CD4-positive, CD25-positive, alpha-beta regulatory T cell (primary cell): ENCODE results near the gene TRIM67. TPM values are rescaled to one million over a fixed set of nuclear protein-coding genes. Genes with fewer than 3 reads are reported as not detected.
"Not testable (repeated sequence)": the region's sequence is repeated elsewhere in the genome, so short reads cannot be mapped to it uniquely, and the experiment has no call there.

Experiments used
- ATAC-seq, 2 donors: fragments of 150-1000 bp; cut with Tn5 transposase; one replicate each; pipeline ENCODE4 v1.10.0; 2021; ENCODE audit warnings: low read depth in 2 of 2, moderate number of reproducible peaks in 2 of 2, moderate library complexity in 1 of 2
- DNase-seq, 3 donors: peaks; one replicate each; pipeline versions ENCODE4 v3.0.0 to v3.0.0-alpha.2; 2012 to 2022; ENCODE audit warnings: mixed read lengths in 1 of 3
- H3K27ac ChIP-seq: one replicate; pipeline ENCODE4 v1.7.0; 2013; ENCODE audit warnings: mild to moderate bottlenecking, low read length; ENCODE audit not compliant: insufficient read depth, poor library complexity, severe bottlenecking
- H3K27me3 ChIP-seq: one replicate; pipeline ENCODE4 v1.7.0; 2013; ENCODE audit warnings: low read length; ENCODE audit not compliant: control insufficient read depth, insufficient read depth
- H3K36me3 ChIP-seq: one replicate; pipeline ENCODE4 v1.7.0; 2013; ENCODE audit warnings: mild to moderate bottlenecking, low read length, moderate library complexity; ENCODE audit not compliant: control insufficient read depth, insufficient read depth
- H3K4me1 ChIP-seq: 2 replicates; pipeline ENCODE4 v1.7.0; 2013; ENCODE audit warnings: mild to moderate bottlenecking, low read length; ENCODE audit not compliant: insufficient read depth, control insufficient read depth, poor library complexity, severe bottlenecking
- H3K4me3 ChIP-seq: one replicate; pipeline ENCODE4 v1.7.0; 2013; ENCODE audit warnings: low read depth, mild to moderate bottlenecking, low read length, moderate library complexity
- H3K9me3 ChIP-seq, 2 experiments: 1 replicate in 1 of 2; 2 replicates in 1 of 2; pipeline ENCODE4 v1.7.0; 2013; ENCODE audit warnings: low read length in 2 of 2, mild to moderate bottlenecking in 1 of 2, moderate library complexity in 1 of 2; ENCODE audit not compliant: control insufficient read depth in 2 of 2
- H3K27ac Mint-ChIP-seq, 3 donors: one replicate each; pipeline ENCODE4 v1.8.0; 2020 to 2022; ENCODE audit warnings: mild to moderate bottlenecking in 3 of 3, mixed read lengths in 3 of 3, moderate library complexity in 2 of 3
- H3K27me3 Mint-ChIP-seq: one replicate; pipeline ENCODE4 v1.8.0; 2022; ENCODE audit warnings: mild to moderate bottlenecking, mixed read lengths
- H3K36me3 Mint-ChIP-seq: one replicate; pipeline ENCODE4 v1.8.0; 2020; ENCODE audit warnings: mixed read lengths
- H3K4me1 Mint-ChIP-seq, 4 donors: one replicate each; pipeline ENCODE4 v1.8.0; 2020 to 2022; ENCODE audit warnings: mixed read lengths in 4 of 4, mild to moderate bottlenecking in 1 of 4
- H3K4me3 Mint-ChIP-seq, 4 donors: one replicate each; pipeline ENCODE4 v1.8.0; 2020 to 2022; ENCODE audit warnings: mild to moderate bottlenecking in 4 of 4, mixed read lengths in 4 of 4, moderate library complexity in 3 of 4
- H3K9me3 Mint-ChIP-seq, 7 donors: one replicate each; pipeline ENCODE4 v1.8.0; 2020 to 2022; ENCODE audit warnings: mixed read lengths in 7 of 7, mild to moderate bottlenecking in 3 of 7, moderate library complexity in 2 of 7
- polyA plus RNA-seq, 4 donors: library from polyadenylated mRNA; unstranded; fragments of 300-500 nt; fragmentation: Illumina TruSeq; gene quantifications; one replicate each; pipeline ENCODE4 v1.2.3, GENCODE V29; 2021
- total RNA-seq: library from RNA; stranded (reverse); gene quantifications from one replicate; pipeline ENCODE4 v1.2.3, GENCODE V29; 2022

Gene TRIM67
- total and polyA plus RNA-seq, 5 donors from 2014 or later, result not detected

DNA sequence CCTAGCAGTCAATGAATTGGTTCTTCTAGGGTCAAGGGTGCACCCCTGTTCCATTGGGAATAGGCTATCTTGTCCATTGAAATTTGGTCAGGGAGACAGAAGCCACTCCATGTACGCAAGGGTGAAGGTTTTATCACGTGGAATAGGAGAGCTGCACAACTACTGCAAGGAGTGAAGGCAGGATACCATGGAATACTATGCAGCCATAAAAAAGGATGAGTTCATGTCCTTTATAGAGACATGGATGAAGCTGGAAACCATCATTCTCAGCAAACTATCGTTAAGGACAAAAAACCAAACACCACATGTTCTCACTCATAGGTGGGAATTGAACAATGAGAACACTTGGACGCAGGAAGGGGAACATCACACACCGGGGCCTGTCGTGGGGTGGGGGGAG is 34.8 kb upstream of the TRIM67 start:
- H3K4me3 ChIP-seq, H3K4me3 Mint-ChIP-seq, H3K4me1 ChIP-seq, H3K9me3 Mint-ChIP-seq, H3K36me3 ChIP-seq, H3K27ac ChIP-seq, H3K4me1 Mint-ChIP-seq, DNase-seq, H3K36me3 Mint-ChIP-seq, H3K27me3 ChIP-seq, ATAC-seq, H3K27me3 Mint-ChIP-seq, H3K9me3 ChIP-seq, H3K27ac Mint-ChIP-seq: not testable (repeated sequence)

DNA sequence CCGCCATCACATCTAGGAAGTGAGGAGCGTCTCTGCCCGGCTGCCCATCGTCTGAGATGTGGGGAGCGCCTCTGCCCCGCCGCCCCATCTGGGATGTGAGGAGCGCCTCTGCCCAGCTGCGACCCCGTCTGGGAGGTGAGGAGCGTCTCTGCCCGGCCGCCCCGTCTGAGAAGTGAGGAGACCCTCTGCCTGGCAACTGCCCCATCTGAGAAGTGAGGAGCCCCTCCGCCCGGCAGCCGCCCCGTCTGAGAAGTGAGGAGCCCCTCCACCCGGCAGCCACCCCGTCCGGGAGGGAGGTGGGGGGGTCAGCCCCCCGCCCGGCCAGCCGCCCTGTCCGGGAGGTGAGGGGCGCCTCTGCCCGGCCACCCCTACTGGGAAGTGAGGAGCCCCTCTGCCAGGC is 33.4 kb upstream of the TRIM67 start:
- H3K27ac Mint-ChIP-seq, DNase-seq, H3K36me3 ChIP-seq, H3K9me3 Mint-ChIP-seq, H3K27ac ChIP-seq, H3K27me3 Mint-ChIP-seq, H3K4me1 ChIP-seq, H3K4me3 Mint-ChIP-seq, H3K4me3 ChIP-seq, H3K9me3 ChIP-seq, ATAC-seq, H3K27me3 ChIP-seq, H3K36me3 Mint-ChIP-seq, H3K4me1 Mint-ChIP-seq: not testable (repeated sequence)

DNA sequence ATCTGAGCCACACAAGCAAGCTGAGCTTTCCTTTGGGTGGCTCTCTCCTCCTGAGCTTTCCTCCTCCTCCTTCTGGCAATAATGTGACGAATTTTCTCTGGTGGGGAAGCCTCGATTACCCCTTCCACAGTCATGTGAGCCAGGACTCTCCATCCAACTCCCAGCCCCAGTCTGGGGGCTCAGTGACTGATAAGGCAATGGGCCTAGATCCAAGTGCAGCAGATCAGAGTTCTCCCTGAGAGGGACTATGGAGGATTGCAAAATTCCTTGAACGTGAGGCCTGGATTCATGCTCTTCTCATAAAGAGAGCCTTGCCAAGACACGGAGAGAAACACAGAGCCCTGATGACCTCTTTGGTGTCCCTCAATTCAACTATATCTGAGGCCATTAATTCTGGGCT is 31.3 kb upstream of the TRIM67 start:
- H3K27ac ChIP-seq, result no peak overlapping the region
- no peaks in the 10 kb centered on the region for H3K36me3 ChIP-seq
- Mint-ChIP-seq H3K36me3 (no peaks in the 10 kb centered on the region), H3K4me3 (no peak overlapping the region), H3K9me3 (peaks cover 0 to 5% (median 0%) of the 10 kb centered on the region in 7 donors), H3K27ac (no peak overlapping the region), H3K4me1 (no peaks in the 10 kb centered on the region), H3K27me3 (peaks cover 5% of the 10 kb centered on the region)
- no peaks in the 10 kb centered on the region for H3K4me1 ChIP-seq
- DNase-seq (no peak), ATAC-seq (no peak)
- H3K9me3 ChIP-seq, result no peaks in the 10 kb centered on the region
- no peak overlapping the region for H3K4me3 ChIP-seq
- H3K27me3 ChIP-seq, result no peaks in the 10 kb centered on the region

DNA sequence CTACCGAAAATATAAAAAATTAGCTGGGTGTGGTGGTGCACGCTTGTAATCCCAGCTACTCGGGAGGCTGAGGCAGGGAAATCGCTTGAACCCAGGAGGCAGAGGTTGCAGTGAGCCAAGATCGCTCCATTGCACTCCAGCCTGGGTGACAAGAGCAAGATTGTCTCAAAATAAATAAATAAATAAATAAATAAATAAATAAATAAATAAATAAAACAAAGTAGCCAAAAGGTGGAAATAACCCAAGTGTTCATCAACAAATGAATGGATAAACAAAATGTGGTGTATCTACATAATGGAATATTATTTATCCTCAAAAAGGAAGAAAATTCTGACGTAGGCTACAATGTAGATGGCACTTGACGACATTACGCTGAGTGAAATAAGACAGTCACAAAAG is 29.3 kb upstream of the TRIM67 start:
- H3K27ac Mint-ChIP-seq, H3K4me3 Mint-ChIP-seq, H3K27ac ChIP-seq, DNase-seq, ATAC-seq, H3K9me3 ChIP-seq, H3K27me3 Mint-ChIP-seq, H3K4me1 ChIP-seq, H3K4me1 Mint-ChIP-seq, H3K36me3 Mint-ChIP-seq, H3K4me3 ChIP-seq, H3K36me3 ChIP-seq, H3K27me3 ChIP-seq, H3K9me3 Mint-ChIP-seq: not testable (repeated sequence)

DNA sequence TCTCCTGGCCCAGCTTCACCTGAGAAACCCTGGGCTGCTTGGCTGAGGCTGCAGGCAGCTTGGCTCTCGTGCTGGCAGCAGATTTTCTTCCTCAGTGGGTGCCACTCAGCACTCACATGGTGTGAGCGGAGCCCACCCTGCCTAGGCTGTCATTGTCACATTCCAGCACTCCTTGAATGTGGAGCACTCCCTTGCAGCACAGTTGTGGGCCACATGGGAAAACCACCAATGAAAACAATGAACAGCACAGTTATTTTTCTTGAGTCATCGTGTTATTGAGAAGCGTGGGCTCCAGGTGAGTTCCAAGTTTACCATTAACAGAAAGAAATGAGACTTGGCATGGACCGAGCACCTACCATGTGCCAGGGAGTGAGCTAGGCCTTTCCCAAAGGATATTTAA is 27.2 kb upstream of the TRIM67 start:
- Histone ChIP-seq H3K4me1 (no peaks in the 10 kb centered on the region), H3K4me3 (no peak overlapping the region), H3K36me3 (no peaks in the 10 kb centered on the region), H3K27ac (no peak overlapping the region), H3K27me3 (no peaks in the 10 kb centered on the region), H3K9me3 (no peaks in the 10 kb centered on the region)
- no peaks in the 10 kb centered on the region for H3K36me3 Mint-ChIP-seq
- no peaks in the 10 kb centered on the region for H3K4me1 Mint-ChIP-seq
- DNase-seq (no peak), ATAC-seq (no peak)
- peaks cover 5% of the 10 kb centered on the region for H3K27me3 Mint-ChIP-seq
- H3K27ac Mint-ChIP-seq, result no peak overlapping the region
- no peak overlapping the region for H3K4me3 Mint-ChIP-seq
- no peaks in the 10 kb centered on the region for H3K9me3 Mint-ChIP-seq

DNA sequence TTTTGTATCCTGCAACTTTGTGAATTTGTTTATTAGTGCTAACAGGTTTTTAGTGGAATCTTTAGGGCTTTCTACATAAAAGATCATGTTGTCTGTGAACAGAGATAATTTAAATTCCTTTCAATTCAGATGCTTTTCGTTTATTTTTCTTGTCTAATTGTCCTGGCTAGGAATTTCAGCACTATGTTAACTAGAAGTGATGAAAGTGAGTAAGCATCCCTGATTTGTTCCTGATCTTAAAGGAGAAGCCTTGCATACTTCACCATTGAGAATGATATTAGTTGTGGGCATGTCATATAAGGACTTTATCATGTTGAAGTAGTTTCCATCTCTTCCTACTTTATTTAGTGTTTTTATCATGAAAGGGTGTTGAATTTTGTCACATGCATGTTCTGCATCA is 23.6 kb upstream of the TRIM67 start:
- DNase-seq, result no peak
- Mint-ChIP-seq H3K27me3 (peaks cover 10% of the 10 kb centered on the region), H3K4me3 (no peak overlapping the region), H3K27ac (no peak overlapping the region), H3K4me1 (no peaks in the 10 kb centered on the region), H3K9me3 (peaks cover 0 to 3% (median 0%) of the 10 kb centered on the region in 7 donors), H3K36me3 (no peaks in the 10 kb centered on the region)
- ATAC-seq, result no peak
- H3K36me3 ChIP-seq, result no peaks in the 10 kb centered on the region
- H3K27ac ChIP-seq, result no peak overlapping the region
- no peaks in the 10 kb centered on the region for H3K4me1 ChIP-seq
- H3K4me3 ChIP-seq, result no peak overlapping the region
- peaks cover 5% of the 10 kb centered on the region for H3K27me3 ChIP-seq
- H3K9me3 ChIP-seq, result no peaks in the 10 kb centered on the region

DNA sequence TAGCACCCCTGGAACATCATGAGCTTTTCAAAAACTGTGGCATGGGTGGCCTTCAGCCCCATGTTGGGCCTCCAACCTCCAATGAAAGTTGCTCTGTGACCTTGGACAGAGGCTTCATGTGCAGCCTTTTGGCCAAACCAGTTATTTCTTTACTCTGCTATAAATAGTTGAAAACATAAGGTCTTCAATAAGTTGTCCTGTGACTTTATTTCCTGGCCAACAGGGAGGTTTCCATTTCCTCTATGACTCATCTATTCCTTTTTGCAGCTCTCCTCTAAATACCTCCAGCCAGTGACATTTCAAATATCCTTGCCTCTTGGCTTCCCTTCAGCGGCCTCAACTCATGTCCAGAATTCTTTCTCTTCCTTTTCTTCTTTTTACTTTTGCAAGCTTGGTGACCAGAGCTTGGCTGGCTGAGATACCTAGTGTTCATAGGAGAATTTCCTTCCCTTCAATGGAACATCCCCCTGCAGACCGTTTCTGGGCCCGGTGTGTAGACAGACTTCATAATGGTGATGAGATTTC is 22.7 kb upstream of the TRIM67 start:
- H3K4me1 Mint-ChIP-seq, result no peaks in the 10 kb centered on the region
- DNase-seq, result no peak
- H3K36me3 Mint-ChIP-seq, result no peaks in the 10 kb centered on the region
- no peak overlapping the region for H3K27ac ChIP-seq
- H3K9me3 ChIP-seq, result no peaks in the 10 kb centered on the region
- no peak overlapping the region for H3K27ac Mint-ChIP-seq
- peaks cover 5% of the 10 kb centered on the region for H3K27me3 ChIP-seq
- H3K27me3 Mint-ChIP-seq, result peaks cover 6% of the 10 kb centered on the region
- ATAC-seq, result no peak
- no peak overlapping the region for H3K4me3 Mint-ChIP-seq
- H3K36me3 ChIP-seq, result no peaks in the 10 kb centered on the region
- no peak overlapping the region for H3K4me3 ChIP-seq
- peaks cover 0 to 8% (median 0%) of the 10 kb centered on the region in 7 donors for H3K9me3 Mint-ChIP-seq
- H3K4me1 ChIP-seq, result no peaks in the 10 kb centered on the region

DNA sequence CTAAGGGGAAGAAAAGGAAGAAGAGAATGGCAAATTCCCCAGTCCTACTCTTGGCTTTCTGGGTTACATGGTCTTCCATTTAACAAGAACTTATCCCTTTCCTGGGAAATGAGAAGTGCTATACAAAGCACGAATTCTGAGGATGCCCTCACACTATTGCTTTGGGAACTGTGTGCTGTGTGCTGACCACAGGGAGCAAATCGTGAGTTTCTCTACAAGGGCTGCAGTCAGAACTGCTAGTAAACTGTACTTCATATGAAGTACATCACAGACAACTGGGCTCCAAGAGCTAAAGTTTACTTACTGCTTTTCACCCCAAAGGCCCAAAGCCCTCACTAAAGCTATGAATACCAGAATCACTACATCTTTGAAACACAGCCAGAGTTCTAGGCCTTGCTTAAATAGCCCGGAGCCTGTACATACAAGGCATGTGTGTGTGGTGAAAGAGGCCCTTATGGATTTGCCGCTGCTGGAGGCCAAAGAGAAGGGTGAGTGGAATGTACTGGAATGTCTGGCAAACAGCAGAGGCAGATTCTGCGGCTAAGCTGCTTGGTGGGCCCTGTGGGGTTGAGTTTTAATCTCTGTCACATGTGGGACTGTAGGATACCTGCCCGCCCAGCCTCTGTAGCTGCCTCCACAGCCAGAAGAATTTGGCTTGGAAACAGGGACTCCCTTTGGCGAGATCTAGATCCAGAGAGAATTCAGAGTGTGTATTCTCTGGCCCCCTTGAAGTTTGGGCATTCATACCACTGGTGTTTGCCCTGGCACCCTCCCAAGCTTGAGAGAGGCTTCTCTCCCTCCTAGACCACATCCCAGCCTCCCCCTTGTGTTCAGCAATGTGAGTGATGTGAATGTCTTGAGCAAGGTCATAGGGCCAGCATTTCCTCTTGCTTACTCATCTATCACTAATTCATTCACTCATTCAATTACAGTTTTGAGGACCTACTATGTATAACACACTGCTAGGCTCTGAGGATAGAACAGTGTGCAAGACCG is 21.9 kb upstream of the TRIM67 start:
- ATAC-seq (no peak), DNase-seq (no peak)
- Mint-ChIP-seq H3K4me1 (no peaks in the 10 kb centered on the region), H3K27me3 (peaks cover 9% of the 10 kb centered on the region), H3K36me3 (no peaks in the 10 kb centered on the region), H3K27ac (no peak overlapping the region), H3K9me3 (peaks cover 0 to 8% (median 0%) of the 10 kb centered on the region in 7 donors), H3K4me3 (no peak overlapping the region)
- Histone ChIP-seq H3K27me3 (peaks cover 5% of the 10 kb centered on the region), H3K4me3 (no peak overlapping the region), H3K27ac (no peak overlapping the region), H3K36me3 (no peaks in the 10 kb centered on the region), H3K9me3 (no peaks in the 10 kb centered on the region), H3K4me1 (no peaks in the 10 kb centered on the region)
